Upper lobe of left lung (tissue), 4 donors: ENCODE results near the gene OR1F1.

Experiments used
- CTCF ChIP-seq, 6 experiments: fragments of 450-650 bp in 4 of 6; fragments of 200-600 bp in 2 of 6; sonication (generic) in 2 of 6; IDR thresholded peaks; one replicate each; pipeline ENCODE4 v1.5.1; 2016 to 2019; ENCODE audit warnings: antibody characterized with exemption in 6 of 6
- EP300 ChIP-seq, 4 donors: sonication (generic); formaldehyde crosslinking; IDR thresholded peaks; one replicate each; pipeline ENCODE4 v1.5.1; 2017; ENCODE audit warnings: antibody characterized with exemption in 4 of 4, control low read depth in 2 of 4
- POLR2A ChIP-seq, 4 donors: fragments of 450-650 bp; IDR thresholded peaks; one replicate each; pipeline ENCODE4 v1.5.1; 2016 to 2017; ENCODE audit warnings: antibody characterized with exemption in 4 of 4, mild to moderate bottlenecking in 2 of 4
- POLR2AphosphoS5 ChIP-seq, 2 donors: sonication (generic); formaldehyde crosslinking; IDR thresholded peaks; one replicate each; pipeline ENCODE4 v1.5.1; 2017; ENCODE audit warnings: antibody characterized with exemption in 2 of 2

- TF ChIP-seq POLR2A (IDR thresholded peaks at IDR 0.05) (no peak), CTCF (IDR thresholded peaks at IDR 0.05) (no peak), POLR2AphosphoS5 (IDR thresholded peaks at IDR 0.05) (no peak), EP300 (IDR thresholded peaks at IDR 0.05) (no peak)
Measured at GRCh38 chr16:3173892-3174617, 13.9 kb upstream of the OR1F1 start.
